Measurements from ENCODE around the gene IL15RA.
A peak's percentile ranks its signal among the peaks of the same experiment; 100 is the strongest.

The IL15RA gene

DNA sequence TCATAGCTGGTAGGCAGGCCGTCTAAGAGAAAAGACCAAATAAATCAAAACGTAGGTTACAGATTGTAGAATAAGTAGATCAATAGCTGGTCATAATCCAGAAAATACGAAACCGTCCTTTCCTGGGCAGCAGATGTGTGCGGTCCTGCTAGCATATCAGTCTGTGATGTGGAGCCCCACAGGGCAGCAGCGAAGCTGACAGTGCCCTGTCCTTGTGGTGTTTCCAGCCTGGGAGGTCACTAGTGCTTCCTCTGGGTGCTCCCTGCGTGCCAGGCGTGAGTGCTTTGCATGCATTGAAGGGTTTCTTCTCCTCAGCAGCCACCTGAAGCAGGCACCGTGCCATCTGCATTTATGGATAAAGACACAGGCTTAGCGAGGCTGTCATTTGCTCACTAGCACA, 41.7 kb downstream of the IL15RA start:
- Mint-ChIP-seq H3K27ac (no peak overlapping the region), H3K4me3 (no peak overlapping the region), H3K27me3 (no peaks in the 10 kb centered on the region), H3K36me3 (ENCODE audit: insufficient read depth) (peaks cover 41% of the 10 kb centered on the region), H3K4me1 (ENCODE audit: low read depth in 2 of 2) (no peaks in the 10 kb centered on the region), H3K9me3 (no peaks in the 10 kb centered on the region)
- ATAC-seq (replicated peaks) = no peak
- no peak for DNase-seq

DNA sequence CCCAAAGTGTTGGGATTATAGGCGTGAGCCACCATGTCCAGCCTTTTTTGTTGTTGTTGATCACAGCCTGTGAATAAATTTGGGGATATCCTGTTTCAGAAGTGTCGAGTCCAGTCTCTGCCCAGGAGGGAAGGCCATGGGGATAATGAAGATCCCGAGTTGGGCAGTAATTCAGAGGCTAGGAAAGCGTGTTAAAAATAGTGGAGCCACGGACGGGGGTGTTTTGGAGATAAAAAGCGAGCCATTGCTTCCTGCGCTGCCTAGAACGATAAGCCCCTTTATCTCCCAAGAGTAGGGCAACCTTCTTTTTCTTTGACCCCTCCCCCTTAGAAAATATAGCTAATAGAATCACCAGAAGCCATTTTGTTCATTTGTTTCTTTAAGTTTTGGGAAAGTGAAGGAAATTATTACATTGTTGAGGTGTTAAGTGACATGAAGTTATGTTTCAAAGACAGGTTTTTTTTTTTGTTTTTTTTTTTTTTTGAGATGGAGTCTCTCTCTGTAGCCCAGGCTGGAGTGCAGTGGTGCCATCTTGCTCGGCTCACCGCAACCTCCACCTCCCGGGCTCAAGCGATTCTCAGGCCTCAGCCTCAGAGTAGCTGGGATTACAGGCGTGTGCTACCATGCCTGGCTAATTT, 43.3 kb downstream of the IL15RA start:
- Mint-ChIP-seq H3K9me3 (no peaks in the 10 kb centered on the region), H3K4me1 (ENCODE audit: low read depth in 2 of 2) (no peaks in the 10 kb centered on the region), H3K36me3 (ENCODE audit: insufficient read depth) (peaks cover 52% of the 10 kb centered on the region), H3K27me3 (no peaks in the 10 kb centered on the region), H3K4me3 (no peak overlapping the region), H3K27ac (no peak overlapping the region)
- DNase-seq = no peak
- ATAC-seq (replicated peaks) = no peak

DNA sequence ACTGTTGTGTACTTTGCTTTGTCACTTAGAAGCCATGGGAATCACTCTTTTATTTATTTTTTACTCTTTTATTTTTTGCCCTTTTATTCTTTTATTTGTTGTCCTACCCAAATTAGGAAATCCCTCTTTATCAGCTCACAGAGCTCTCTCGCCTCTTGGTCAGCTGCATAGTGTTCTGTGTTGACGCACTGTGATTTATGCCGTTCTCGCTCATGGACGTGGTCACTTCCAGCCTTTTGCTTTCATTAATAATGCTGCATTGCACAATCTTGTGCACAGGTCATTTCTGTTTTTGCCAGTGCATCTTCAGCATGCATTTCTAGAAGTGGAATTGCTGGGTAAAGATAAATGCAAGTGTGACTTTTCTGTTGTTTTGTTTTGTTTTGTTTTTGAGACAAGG, 45.0 kb downstream of the IL15RA start:
- Mint-ChIP-seq H3K27me3 (no peaks in the 10 kb centered on the region), H3K9me3 (no peaks in the 10 kb centered on the region), H3K4me1 (ENCODE audit: low read depth in 2 of 2) (no peaks in the 10 kb centered on the region), H3K36me3 (ENCODE audit: insufficient read depth) (peaks cover 64% of the 10 kb centered on the region), H3K4me3 (no peak overlapping the region), H3K27ac (peak overlapping the region; percentile 25 to 71)
- ATAC-seq (replicated peaks) (no peak), DNase-seq (no peak)

DNA sequence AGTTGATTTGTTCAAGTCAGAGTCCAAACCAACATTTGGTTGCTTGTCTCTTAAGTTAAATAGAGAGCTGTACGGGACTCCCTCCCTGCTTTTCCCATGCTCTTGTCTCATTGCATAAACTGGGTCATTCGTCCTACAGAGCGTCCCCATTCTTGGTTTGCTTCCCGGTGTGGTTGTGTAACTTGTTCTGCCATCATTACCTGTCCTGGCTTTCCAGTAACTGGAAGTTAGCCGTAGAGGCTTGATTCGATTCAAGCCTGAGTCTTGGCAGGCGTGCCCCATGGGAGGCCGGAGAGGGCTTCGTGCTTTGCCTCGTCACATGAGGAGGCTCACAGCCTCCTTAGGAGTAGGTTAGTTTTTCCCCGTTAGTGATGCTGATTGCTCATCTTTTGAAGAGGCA, 47.1 kb downstream of the IL15RA start:
- H3K27ac Mint-ChIP-seq = no peak overlapping the region
- H3K27me3 Mint-ChIP-seq = no peaks in the 10 kb centered on the region
- no peaks in the 10 kb centered on the region for H3K4me1 Mint-ChIP-seq (ENCODE audit: low read depth in 2 of 2)
- DNase-seq = no peak
- H3K4me3 Mint-ChIP-seq = no peak overlapping the region
- peaks cover 66% of the 10 kb centered on the region for H3K36me3 Mint-ChIP-seq (ENCODE audit: insufficient read depth)
- no peak for ATAC-seq (replicated peaks)
- H3K9me3 Mint-ChIP-seq = no peaks in the 10 kb centered on the region

DNA sequence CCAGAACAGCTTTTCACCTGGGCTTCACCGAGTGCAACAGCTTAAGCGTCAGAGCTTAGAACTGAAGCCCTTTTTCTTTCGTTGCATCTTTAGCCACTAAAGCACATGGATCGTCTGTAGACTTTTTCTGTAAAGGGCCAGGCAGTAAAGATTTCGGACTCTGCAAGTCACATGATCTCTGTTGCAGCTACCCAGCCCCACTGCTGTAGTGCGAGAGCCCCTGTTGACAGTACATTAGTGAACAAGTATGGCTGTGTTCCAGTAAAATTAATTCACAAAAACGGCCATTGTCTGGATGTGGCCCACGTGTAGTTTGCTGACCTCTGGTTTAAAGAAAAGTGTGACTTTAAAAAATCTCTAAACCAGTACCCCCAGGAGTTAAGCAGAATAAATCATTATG, 47.9 kb downstream of the IL15RA start:
- ATAC-seq (replicated peaks) = no peak
- DNase-seq = no peak
- H3K9me3 Mint-ChIP-seq = no peaks in the 10 kb centered on the region
- H3K4me3 Mint-ChIP-seq = no peak overlapping the region
- H3K27ac Mint-ChIP-seq = no peak overlapping the region
- H3K27me3 Mint-ChIP-seq = no peaks in the 10 kb centered on the region
- no peaks in the 10 kb centered on the region for H3K4me1 Mint-ChIP-seq (ENCODE audit: low read depth in 2 of 2)
- H3K36me3 Mint-ChIP-seq (ENCODE audit: insufficient read depth) = peaks cover 67% of the 10 kb centered on the region

DNA sequence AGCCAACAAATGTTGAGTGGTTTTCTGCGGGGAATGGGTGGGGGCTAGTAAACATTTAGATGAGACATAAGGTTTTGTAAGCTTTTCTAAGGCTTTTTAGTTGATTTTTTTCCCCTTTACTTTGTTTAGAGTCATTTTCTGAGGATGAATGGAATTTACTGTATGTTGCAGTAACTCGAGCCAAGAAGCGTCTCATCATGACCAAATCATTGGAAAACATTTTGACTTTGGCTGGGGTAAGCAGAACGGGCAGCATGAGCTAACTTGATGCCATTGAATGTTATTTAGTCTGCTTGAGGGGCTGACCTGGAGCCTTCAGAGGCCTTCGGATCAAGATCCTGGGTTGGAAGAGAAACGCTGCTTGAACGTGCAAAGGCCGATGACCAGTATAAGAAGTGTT, 50.0 kb downstream of the IL15RA start:
- peaks cover 68% of the 10 kb centered on the region for H3K36me3 Mint-ChIP-seq (ENCODE audit: insufficient read depth)
- DNase-seq = no peak

DNA sequence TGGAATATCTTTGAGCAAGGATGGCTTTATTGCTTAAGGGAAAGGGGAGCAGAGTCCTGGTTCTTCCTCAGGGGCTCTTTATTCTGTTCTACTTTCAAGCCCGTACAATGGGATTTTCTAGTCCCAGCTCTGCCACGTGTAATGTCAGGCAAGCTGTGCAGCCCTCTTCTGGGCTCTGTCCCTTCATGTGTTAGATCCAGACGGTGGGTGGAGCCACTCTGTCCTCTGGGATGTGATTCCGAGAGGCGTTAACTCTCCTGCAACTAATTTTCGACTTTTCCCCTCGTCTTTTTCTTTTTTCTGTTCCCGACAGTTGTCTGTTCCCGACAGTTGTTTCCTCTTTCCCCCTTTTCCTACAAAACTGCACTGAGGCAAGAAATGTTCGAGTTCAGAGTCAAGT, 52.5 kb downstream of the IL15RA start:
- no peak for DNase-seq
- Mint-ChIP-seq H3K36me3 (ENCODE audit: insufficient read depth) (peaks cover 65% of the 10 kb centered on the region), H3K4me1 (ENCODE audit: low read depth in 2 of 2) (no peaks in the 10 kb centered on the region), H3K9me3 (no peaks in the 10 kb centered on the region), H3K27ac (peak overlapping the region in 1 of 2 donors; percentile 32), H3K27me3 (no peaks in the 10 kb centered on the region), H3K4me3 (no peak overlapping the region)
- no peak for ATAC-seq (replicated peaks)

More for the DNA sequence above, 50.0 kb downstream of the IL15RA start:
- Mint-ChIP-seq H3K27me3 (no peaks in the 10 kb centered on the region), H3K27ac (no peak overlapping the region), H3K4me1 (ENCODE audit: low read depth in 2 of 2) (no peaks in the 10 kb centered on the region), H3K4me3 (no peak overlapping the region), H3K9me3 (no peaks in the 10 kb centered on the region)
- no peak for ATAC-seq (replicated peaks)

DNA sequence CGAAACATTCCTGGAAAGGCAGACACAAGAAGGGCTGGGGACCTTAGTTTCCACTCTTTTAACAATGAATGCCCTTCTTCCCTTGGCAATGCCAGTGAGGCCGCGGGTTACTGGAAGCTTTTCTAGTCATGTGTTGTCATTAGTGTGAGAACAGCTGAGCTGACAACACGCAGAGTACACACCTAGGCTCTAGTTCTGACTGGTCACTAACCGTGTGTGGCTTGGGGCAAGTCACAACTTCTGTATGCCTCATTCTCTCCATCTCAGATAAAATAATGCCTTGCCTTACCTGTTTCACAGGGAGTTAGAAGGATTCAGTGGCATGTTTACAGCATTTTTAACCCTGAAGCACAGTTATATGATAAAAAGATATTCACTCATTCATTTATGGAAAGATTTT, 55.6 kb downstream of the IL15RA start:
- H3K27ac Mint-ChIP-seq = no peak overlapping the region
- no peaks in the 10 kb centered on the region for H3K9me3 Mint-ChIP-seq
- ATAC-seq (replicated peaks) = no peak
- H3K36me3 Mint-ChIP-seq (ENCODE audit: insufficient read depth) = peaks cover 55% of the 10 kb centered on the region
- H3K4me1 Mint-ChIP-seq (ENCODE audit: low read depth in 2 of 2) = no peaks in the 10 kb centered on the region
- H3K4me3 Mint-ChIP-seq = no peak overlapping the region
- no peaks in the 10 kb centered on the region for H3K27me3 Mint-ChIP-seq
- DNase-seq = no peak

DNA sequence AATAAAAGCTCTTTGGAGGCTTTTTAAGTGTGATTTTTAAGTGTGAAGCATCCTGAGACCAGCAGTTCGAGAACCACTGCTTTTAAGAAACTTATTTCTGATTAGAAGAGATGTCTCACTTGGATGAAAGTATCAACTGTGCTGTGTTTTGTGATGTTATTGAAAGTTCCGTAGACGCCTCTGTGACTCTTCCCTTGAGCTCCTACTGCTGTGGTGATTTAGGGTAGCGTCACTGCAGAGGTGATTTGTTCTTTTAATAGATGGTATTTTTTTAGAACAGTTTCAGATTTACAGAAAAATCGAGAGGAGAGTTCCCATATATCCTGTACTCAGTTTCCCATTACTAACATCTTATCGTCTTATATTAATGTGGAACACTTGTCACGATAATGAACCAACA, 57.8 kb downstream of the IL15RA start:
- no peak overlapping the region for H3K4me3 Mint-ChIP-seq
- H3K4me1 Mint-ChIP-seq (ENCODE audit: low read depth in 2 of 2) = no peaks in the 10 kb centered on the region
- ATAC-seq (replicated peaks) (no peak), DNase-seq (no peak)
- H3K36me3 Mint-ChIP-seq (ENCODE audit: insufficient read depth) = peaks cover 50% of the 10 kb centered on the region
- no peaks in the 10 kb centered on the region for H3K9me3 Mint-ChIP-seq
- no peaks in the 10 kb centered on the region for H3K27me3 Mint-ChIP-seq
- H3K27ac Mint-ChIP-seq = no peak overlapping the region

DNA sequence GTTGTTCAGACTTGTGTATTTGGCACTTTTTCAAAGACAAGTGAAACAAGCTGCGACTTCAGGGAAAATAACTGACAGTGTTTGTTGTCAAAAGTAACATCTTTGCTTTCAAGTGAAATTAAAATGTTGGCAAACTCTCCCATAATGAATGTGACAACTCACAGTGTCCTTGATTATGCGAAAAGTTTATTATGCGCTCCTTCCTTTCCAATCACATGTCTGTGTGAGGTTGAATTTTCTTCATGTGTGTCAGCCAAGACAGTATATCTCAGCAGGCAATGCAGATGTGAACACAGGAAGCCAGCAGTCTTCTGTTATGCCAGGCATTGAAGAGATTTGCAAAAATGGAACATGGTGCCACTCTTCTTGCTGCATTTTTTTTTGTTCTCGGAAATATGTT, 58.6 kb downstream of the IL15RA start:
- Mint-ChIP-seq H3K36me3 (ENCODE audit: insufficient read depth) (peaks cover 48% of the 10 kb centered on the region), H3K27ac (no peak overlapping the region), H3K27me3 (no peaks in the 10 kb centered on the region), H3K9me3 (no peaks in the 10 kb centered on the region), H3K4me3 (no peak overlapping the region), H3K4me1 (ENCODE audit: low read depth in 2 of 2) (no peaks in the 10 kb centered on the region)
- ATAC-seq (replicated peaks) (no peak), DNase-seq (no peak)

DNA sequence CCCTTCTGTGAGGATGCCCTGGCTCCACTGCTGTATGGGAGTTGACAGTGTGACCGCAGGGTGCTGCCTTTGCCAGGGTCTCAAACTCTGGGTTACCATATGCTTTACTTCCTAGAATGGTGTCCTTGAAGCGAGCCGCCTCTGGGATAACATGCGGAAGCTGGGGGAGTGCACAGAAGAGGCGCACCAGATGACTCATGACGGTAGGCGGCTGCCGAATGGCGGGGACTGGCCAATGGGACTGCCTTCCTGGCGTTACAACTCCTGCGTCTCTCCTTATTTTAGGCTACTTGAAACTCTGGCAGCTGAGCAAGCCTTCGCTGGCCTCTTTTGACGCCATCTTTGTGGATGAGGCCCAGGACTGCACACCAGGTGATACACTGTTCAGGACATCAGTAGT, 60.0 kb downstream of the IL15RA start:
- Mint-ChIP-seq H3K9me3 (no peaks in the 10 kb centered on the region), H3K4me1 (ENCODE audit: low read depth in 2 of 2) (no peaks in the 10 kb centered on the region), H3K27me3 (no peaks in the 10 kb centered on the region), H3K36me3 (ENCODE audit: insufficient read depth) (peaks cover 55% of the 10 kb centered on the region), H3K4me3 (no peak overlapping the region), H3K27ac (no peak overlapping the region)
- DNase-seq (no peak), ATAC-seq (replicated peaks) (no peak)

DNA sequence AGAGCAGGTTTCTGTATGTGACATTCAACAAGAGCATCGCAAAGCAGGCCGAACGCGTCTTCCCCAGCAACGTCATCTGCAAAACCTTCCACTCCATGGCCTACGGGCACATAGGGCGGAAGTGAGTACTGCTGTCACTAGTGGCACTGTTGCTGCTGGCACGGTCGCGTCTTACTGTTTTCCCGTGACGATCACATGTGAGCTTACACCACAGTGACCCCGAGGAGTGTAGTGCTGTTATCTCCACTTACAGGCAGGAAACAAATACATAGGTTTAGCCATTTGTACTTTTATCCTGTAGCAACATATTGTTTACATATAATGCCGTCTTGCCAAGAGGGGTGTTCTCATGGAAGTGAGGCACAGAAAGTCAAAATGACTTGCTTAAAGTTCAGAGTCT, 61.9 kb downstream of the IL15RA start:
- Mint-ChIP-seq H3K27me3 (no peaks in the 10 kb centered on the region), H3K9me3 (no peaks in the 10 kb centered on the region), H3K36me3 (ENCODE audit: insufficient read depth) (peaks cover 57% of the 10 kb centered on the region), H3K27ac (peak overlapping the region in 1 of 2 donors; percentile 12), H3K4me1 (ENCODE audit: low read depth in 2 of 2) (no peaks in the 10 kb centered on the region), H3K4me3 (no peak overlapping the region)
- no peak for ATAC-seq (replicated peaks)
- no peak for DNase-seq

DNA sequence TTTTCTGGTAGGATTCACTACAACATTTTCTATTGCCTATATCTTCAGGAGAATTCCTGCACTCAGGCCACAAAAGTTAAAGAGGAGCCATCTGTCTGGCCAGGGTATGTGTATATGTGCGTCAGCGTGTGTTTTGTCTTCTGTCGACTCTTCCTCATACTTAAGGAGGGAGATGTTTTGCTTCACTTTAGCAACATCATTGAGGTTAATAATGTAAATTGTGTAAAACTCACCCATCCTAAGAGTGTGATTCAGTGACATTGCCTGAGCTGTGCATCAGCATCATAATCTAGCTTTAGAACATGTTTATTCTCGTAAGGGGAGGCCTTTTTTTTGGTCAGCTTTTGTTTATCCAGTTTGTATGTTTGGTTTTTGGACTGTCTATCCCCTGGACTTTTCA, 63.6 kb downstream of the IL15RA start:
- H3K4me3 Mint-ChIP-seq = no peak overlapping the region
- ATAC-seq (replicated peaks) (no peak), DNase-seq (no peak)
- H3K9me3 Mint-ChIP-seq = no peaks in the 10 kb centered on the region
- no peaks in the 10 kb centered on the region for H3K4me1 Mint-ChIP-seq (ENCODE audit: low read depth in 2 of 2)
- H3K27me3 Mint-ChIP-seq = no peaks in the 10 kb centered on the region
- peaks cover 66% of the 10 kb centered on the region for H3K36me3 Mint-ChIP-seq (ENCODE audit: insufficient read depth)
- H3K27ac Mint-ChIP-seq = peak overlapping the region in 1 of 2 donors; percentile 60

DNA sequence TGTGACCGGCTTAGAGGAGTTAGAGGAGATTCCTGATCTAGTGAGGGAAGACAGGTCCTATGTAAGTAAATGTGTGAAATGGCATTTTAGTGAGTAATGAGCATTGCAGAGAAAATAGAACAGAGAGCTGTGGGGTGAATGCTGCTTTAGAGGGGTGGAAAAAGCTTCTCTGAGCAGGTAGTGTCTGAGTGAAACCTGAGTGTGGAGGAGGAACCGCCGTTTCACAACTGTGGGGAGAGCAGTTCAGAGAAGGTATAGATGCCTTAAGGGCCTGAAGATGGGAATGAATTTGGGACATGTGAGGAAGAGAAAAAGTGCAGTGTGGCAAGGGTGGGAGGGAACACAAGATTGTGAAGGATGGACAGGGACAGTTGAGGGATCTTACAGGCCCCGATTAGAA, 65.7 kb downstream of the IL15RA start:
- no peaks in the 10 kb centered on the region for H3K27me3 Mint-ChIP-seq
- no peak overlapping the region for H3K4me3 Mint-ChIP-seq
- ATAC-seq (replicated peaks) (no peak), DNase-seq (no peak)
- peaks cover 59% of the 10 kb centered on the region for H3K36me3 Mint-ChIP-seq (ENCODE audit: insufficient read depth)
- H3K27ac Mint-ChIP-seq = peak overlapping the region; percentile 3 to 15
- peaks cover 6% of the 10 kb centered on the region in 2 donors for H3K4me1 Mint-ChIP-seq (ENCODE audit: low read depth in 2 of 2)
- H3K9me3 Mint-ChIP-seq = no peaks in the 10 kb centered on the region

All from effector memory CD8-positive, alpha-beta T cell (primary cell).